ENCODE results near the gene TATDN3.
A peak's percentile ranks its signal among the peaks of the same experiment; 100 is the strongest.

Gene TATDN3

DNA sequence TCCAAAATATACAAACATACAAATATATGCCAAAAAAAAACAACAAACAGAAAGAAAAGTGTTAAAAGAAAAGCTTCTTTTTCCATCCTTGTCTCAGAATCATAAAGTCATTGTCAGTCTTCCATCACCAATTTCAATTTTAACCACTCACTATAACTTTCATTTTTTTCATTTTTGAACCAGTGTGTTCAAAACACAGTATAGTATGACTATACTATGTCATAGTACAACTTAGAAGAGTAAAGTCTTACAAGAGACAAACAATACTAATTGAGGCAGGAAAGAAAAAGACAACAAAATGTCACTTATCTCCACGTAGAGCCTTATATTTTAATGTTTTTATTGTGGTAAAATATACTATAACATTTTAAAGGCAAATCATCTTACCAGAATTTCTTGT lies 7.7 kb upstream of the TATDN3 start:
- Mint-ChIP-seq H3K9me3 (no peaks in the 10 kb centered on the region), H3K27me3 (no peaks in the 10 kb centered on the region), H3K27ac (peak overlapping the region; percentile 23), H3K4me1 (ENCODE audit: low read depth) (peaks cover 31% of the 10 kb centered on the region), H3K36me3 (ENCODE audit: low read depth) (peaks cover 55% of the 10 kb centered on the region), H3K4me3 (no peak overlapping the region)
- intact Hi-C loops (cut with micrococcal nuclease) = loop anchor here (2.0 to 5.0 kb wide), 3 partner anchors 35 to 327 kb away; no protein-coding TSS in a partner anchor

DNA sequence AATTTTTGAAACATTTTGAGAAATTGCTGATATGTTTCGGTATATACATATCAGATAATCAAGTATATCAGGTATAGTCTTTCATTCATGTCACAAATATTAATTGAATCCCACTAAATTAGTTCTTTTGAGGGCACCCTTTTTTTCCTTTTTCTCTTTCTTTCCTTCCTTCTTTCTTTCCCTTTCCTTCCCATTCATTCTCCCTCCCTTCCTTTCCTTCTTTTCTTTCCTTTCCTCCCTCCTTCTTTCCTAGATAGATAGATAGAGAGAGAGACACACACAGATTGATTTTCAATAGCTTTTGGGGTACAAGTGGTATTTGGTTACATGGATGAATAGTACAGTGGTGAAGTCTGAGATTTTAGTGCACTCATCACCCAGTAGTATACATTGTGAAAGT lies 5.8 kb upstream of the TATDN3 start:
- no peaks in the 10 kb centered on the region for H3K9me3 Mint-ChIP-seq
- peaks cover 55% of the 10 kb centered on the region for H3K36me3 Mint-ChIP-seq (ENCODE audit: low read depth)
- H3K4me1 Mint-ChIP-seq (ENCODE audit: low read depth) = peaks cover 38% of the 10 kb centered on the region
- intact Hi-C loops (cut with micrococcal nuclease) = no loop called here
- no peak overlapping the region for H3K4me3 Mint-ChIP-seq
- no peaks in the 10 kb centered on the region for H3K27me3 Mint-ChIP-seq
- no peak overlapping the region for H3K27ac Mint-ChIP-seq

- Mint-ChIP-seq H3K27ac (peak overlapping the region; percentile 94), H3K4me3 (peak overlapping the region; percentile 97), H3K4me1 (ENCODE audit: low read depth) (peaks cover 37% of the 10 kb centered on the region), H3K27me3 (no peaks in the 10 kb centered on the region), H3K36me3 (ENCODE audit: low read depth) (peaks cover 40% of the 10 kb centered on the region), H3K9me3 (no peaks in the 10 kb centered on the region)
- intact Hi-C loops (cut with micrococcal nuclease) = no loop called here
These were observed 426 bp upstream of the TATDN3 start for GRCh38 chr1:212791261-212791675.

DNA sequence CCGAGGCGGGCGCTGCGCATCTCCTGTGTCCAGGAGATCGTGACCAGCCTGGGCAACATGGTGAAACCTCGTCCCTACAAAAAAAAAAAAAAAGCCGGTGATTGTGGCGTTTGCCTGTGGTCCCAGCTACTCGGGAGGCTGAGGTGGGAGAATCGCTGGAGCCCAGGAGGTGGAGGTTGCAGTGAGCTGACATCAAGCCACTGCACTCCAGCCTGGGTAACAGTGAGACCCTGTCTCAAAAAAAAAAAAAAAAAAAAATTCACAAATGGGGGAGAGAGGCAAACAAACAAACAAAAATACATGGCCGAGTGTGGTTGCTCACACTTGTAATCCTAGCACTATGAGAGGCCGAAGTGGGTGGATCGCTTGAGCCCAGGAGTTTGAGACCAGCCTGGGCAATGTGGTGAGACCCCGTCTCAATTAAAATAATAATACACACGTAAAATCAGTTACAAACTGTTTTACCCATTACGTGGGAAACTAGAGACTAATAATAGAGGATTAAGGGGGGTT lies 758 bp downstream of the TATDN3 start:
- intact Hi-C loops (cut with micrococcal nuclease) = no loop called here
- Mint-ChIP-seq H3K27me3 (no peaks in the 10 kb centered on the region), H3K36me3 (ENCODE audit: low read depth) (peaks cover 40% of the 10 kb centered on the region), H3K27ac (peak overlapping the region; percentile 94), H3K4me1 (ENCODE audit: low read depth) (peaks cover 37% of the 10 kb centered on the region), H3K9me3 (no peaks in the 10 kb centered on the region), H3K4me3 (peak overlapping the region; percentile 97)

- no peaks in the 10 kb centered on the region for H3K9me3 Mint-ChIP-seq
- peaks cover 59% of the 10 kb centered on the region for H3K36me3 Mint-ChIP-seq (ENCODE audit: low read depth)
- H3K4me1 Mint-ChIP-seq (ENCODE audit: low read depth) = peaks cover 39% of the 10 kb centered on the region
- intact Hi-C loops (cut with micrococcal nuclease) = no loop called here
- H3K27me3 Mint-ChIP-seq = no peaks in the 10 kb centered on the region
- peak overlapping the region; percentile 42 for H3K4me3 Mint-ChIP-seq
- H3K27ac Mint-ChIP-seq = peak overlapping the region; percentile 94
These were observed 2.9 kb downstream of the TATDN3 start for GRCh38 chr1:212794561-212795014.

GRCh38 chr1:212797681-212798080 lies 6.0 kb downstream of the TATDN3 start:
- no peaks in the 10 kb centered on the region for H3K9me3 Mint-ChIP-seq
- intact Hi-C loops (cut with micrococcal nuclease) = no loop called here
- no peak overlapping the region for H3K4me3 Mint-ChIP-seq
- no peak overlapping the region for H3K27ac Mint-ChIP-seq
- H3K4me1 Mint-ChIP-seq (ENCODE audit: low read depth) = peaks cover 28% of the 10 kb centered on the region
- no peaks in the 10 kb centered on the region for H3K27me3 Mint-ChIP-seq
- peaks cover 77% of the 10 kb centered on the region for H3K36me3 Mint-ChIP-seq (ENCODE audit: low read depth)

DNA sequence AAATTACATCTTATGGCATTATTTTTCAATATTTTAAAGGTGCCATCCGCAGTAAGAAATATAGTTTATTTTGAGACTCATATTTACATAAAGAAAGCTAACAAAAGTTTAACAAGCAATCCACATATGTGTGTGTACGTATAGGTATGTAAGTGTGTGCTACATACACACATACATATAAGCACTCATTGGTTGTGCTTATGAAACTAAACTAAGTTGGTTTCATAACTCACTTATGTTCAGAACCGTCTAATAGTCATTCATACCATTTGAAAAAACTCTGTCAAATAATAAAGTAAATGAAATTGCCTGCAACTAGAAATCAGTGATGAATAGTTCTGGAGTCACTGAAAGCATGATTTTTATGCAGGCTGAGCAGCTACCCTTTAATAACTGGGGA lies 14.1 kb downstream of the TATDN3 start:
- H3K4me3 Mint-ChIP-seq = no peak overlapping the region
- no peak overlapping the region for H3K27ac Mint-ChIP-seq
- peaks cover 91% of the 10 kb centered on the region for H3K36me3 Mint-ChIP-seq (ENCODE audit: low read depth)
- intact Hi-C loops (cut with micrococcal nuclease) = no loop called here
- H3K27me3 Mint-ChIP-seq = no peaks in the 10 kb centered on the region
- no peaks in the 10 kb centered on the region for H3K4me1 Mint-ChIP-seq (ENCODE audit: low read depth)
- H3K9me3 Mint-ChIP-seq = no peaks in the 10 kb centered on the region

DNA sequence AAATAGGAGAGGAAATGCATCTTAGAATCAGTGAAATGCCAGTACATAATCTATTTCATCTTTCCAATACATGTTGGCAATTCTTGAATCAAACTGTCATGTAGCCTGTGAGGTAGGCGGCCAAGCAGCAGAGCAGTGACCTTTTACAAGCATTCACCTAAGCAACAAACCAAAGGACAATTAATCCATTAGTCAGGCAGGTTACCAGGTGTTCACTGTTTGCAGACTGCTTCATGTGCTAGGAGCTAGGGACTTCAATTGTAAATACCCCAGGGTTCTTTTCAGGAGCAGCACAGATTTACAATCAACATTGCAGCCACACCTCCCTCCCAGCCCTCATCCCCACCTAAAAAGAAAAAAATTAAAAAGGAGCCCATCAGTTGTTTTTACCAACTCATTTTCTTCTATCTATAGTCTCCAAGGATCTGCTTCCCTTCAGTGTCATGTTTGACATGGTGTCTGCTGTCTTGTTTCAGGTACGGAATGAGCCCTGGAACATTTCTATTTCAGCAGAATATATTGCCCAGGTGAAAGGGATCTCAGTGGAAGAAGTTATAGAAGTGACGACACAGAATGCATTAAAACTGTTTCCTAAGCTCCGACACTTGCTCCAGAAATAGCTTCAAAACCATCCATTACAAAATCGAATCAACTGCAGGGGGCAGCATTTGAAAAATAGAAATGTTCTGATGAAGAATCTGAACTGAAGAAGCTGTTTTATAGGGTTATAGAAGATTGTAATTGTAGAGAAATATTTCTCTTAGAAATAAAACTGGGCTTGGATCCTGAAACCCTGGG lies 23.0 kb downstream of the TATDN3 start:
- Mint-ChIP-seq H3K27ac (no peak overlapping the region), H3K36me3 (ENCODE audit: low read depth) (peaks cover 54% of the 10 kb centered on the region), H3K9me3 (no peaks in the 10 kb centered on the region), H3K4me1 (ENCODE audit: low read depth) (peaks cover 10% of the 10 kb centered on the region), H3K4me3 (no peak overlapping the region), H3K27me3 (no peaks in the 10 kb centered on the region)
- intact Hi-C loops (cut with micrococcal nuclease) = loop anchor here (2.0 to 5.0 kb wide), 2 partner anchors 48 to 180 kb away; no protein-coding TSS in a partner anchor

DNA sequence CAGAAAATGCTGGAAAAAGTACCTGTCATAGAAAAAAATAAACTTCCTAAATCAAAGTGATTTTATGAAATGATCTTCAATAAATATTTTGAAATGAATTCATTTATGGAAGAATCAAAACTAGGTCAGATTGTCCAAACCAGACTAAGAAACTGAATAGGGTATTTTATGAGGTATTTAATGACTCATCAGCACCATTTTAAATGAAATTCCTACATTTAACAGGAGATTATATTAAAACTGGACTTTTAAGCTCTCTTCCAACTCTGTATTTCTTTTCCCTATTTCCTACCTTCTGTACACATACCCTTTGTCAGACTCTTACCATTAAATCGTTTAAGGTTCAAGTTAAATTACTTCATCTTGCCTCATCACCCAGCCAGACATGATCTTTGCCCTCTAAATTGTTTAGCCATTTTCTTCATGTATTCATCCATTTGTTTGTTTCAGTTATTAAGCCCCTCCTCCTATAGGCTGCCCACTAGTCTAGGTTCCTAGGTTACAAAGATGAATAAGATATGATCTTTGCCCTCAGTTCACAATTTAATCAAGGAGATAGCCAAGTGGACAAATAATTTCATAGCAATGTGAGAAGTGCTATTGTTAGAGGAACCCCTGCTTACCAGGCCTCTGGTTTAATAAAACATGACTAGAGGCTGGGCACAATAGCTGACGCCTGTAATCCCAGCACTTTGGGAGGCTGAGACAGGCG lies 25.0 kb downstream of the TATDN3 start:
- intact Hi-C loops (cut with micrococcal nuclease) = loop anchor here (5.0 kb wide), 1 partner anchor 46 kb away; no protein-coding TSS in a partner anchor
- Mint-ChIP-seq H3K36me3 (ENCODE audit: low read depth) (peaks cover 39% of the 10 kb centered on the region), H3K4me1 (ENCODE audit: low read depth) (peaks cover 13% of the 10 kb centered on the region), H3K9me3 (no peaks in the 10 kb centered on the region), H3K27ac (no peak overlapping the region), H3K4me3 (no peak overlapping the region), H3K27me3 (no peaks in the 10 kb centered on the region)

GRCh38 chr1:212819726-212820125 lies 28.0 kb downstream of the TATDN3 start:
- intact Hi-C loops (cut with micrococcal nuclease) = loop anchor here (5.0 kb wide), 1 partner anchor 43 kb away; no protein-coding TSS in a partner anchor
- Mint-ChIP-seq H3K27ac (no peak overlapping the region), H3K9me3 (peaks cover 13% of the 10 kb centered on the region), H3K4me1 (ENCODE audit: low read depth) (peaks cover 13% of the 10 kb centered on the region), H3K4me3 (no peak overlapping the region), H3K27me3 (no peaks in the 10 kb centered on the region), H3K36me3 (ENCODE audit: low read depth) (peaks cover 16% of the 10 kb centered on the region)

GRCh38 chr1:212820969-212821368 lies 29.3 kb downstream of the TATDN3 start:
- intact Hi-C loops (cut with micrococcal nuclease) = no loop called here
- Mint-ChIP-seq H3K27ac (no peak overlapping the region), H3K9me3 (peaks cover 25% of the 10 kb centered on the region), H3K4me1 (ENCODE audit: low read depth) (peaks cover 13% of the 10 kb centered on the region), H3K4me3 (no peak overlapping the region), H3K27me3 (no peaks in the 10 kb centered on the region), H3K36me3 (ENCODE audit: low read depth) (peaks cover 12% of the 10 kb centered on the region)

DNA sequence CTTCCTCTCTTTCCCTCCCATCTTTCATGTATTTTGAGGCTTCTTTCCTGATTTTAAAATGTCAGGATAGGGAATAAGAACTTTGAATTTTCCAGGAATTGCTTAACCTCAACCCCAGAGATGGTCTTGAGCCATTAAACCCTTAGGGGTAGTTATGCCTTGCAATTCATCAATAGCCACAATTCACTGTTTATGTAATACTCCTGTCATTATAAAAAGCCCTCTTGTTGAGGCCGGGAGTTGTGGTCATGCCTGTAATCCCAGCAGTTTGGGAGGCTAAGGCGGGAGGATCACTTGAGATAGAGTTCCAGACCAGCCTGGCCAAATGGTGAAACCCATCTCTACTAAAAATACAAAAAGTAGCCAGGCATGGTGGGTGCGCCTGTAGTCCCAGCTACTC lies 31.3 kb downstream of the TATDN3 start:
- H3K27ac Mint-ChIP-seq = no peak overlapping the region
- H3K9me3 Mint-ChIP-seq = peaks cover 40% of the 10 kb centered on the region

GRCh38 chr1:212824201-212824600 lies 32.5 kb downstream of the TATDN3 start:
- H3K4me3 Mint-ChIP-seq = no peak overlapping the region
- H3K4me1 Mint-ChIP-seq (ENCODE audit: low read depth) = peaks cover 7% of the 10 kb centered on the region
- H3K36me3 Mint-ChIP-seq (ENCODE audit: low read depth) = peaks cover 10% of the 10 kb centered on the region
- intact Hi-C loops (cut with micrococcal nuclease) = no loop called here
- H3K9me3 Mint-ChIP-seq = peaks cover 40% of the 10 kb centered on the region
- H3K27me3 Mint-ChIP-seq = peaks cover 2% of the 10 kb centered on the region
- H3K27ac Mint-ChIP-seq = no peak overlapping the region

More for the DNA sequence above, 31.3 kb downstream of the TATDN3 start:
- Mint-ChIP-seq H3K4me3 (no peak overlapping the region), H3K27me3 (peaks cover 2% of the 10 kb centered on the region), H3K4me1 (ENCODE audit: low read depth) (peaks cover 13% of the 10 kb centered on the region), H3K36me3 (ENCODE audit: low read depth) (peaks cover 10% of the 10 kb centered on the region)
- intact Hi-C loops (cut with micrococcal nuclease) = no loop called here

All from dendritic cell treated with granulocyte-macrophage colony-stimulating factor and Interleukin-4, amounts not matched to agents 40 ng/mL and 50 ng/mL, for 4 days (primary cell).